ENCODE data around the gene MAP6.

MAP6 gene

GRCh38 chr11:75542088-75542438 is 126.8 kb downstream of the MAP6 start:
- no peak for DNase-seq (ENCODE audit: insufficient read length, low spot score)
- FAIRE-seq = no peak

GRCh38 chr11:75541193-75542087 is 127.4 kb downstream of the MAP6 start:
- no peak for FAIRE-seq
- no peak for DNase-seq (ENCODE audit: insufficient read length, low spot score)
- TF ChIP-seq CTCF (IDR thresholded peaks at IDR 0.05; ENCODE audit: insufficient read depth, missing control alignments) = no peak

More at GRCh38 chr11:75542088-75542438, 126.8 kb downstream of the MAP6 start:
- no peak for TF ChIP-seq CTCF (IDR thresholded peaks at IDR 0.05; ENCODE audit: insufficient read depth, missing control alignments)

GRCh38 chr11:75539459-75540334 is 129.1 kb downstream of the MAP6 start:
- no peak for TF ChIP-seq CTCF (IDR thresholded peaks at IDR 0.05; ENCODE audit: insufficient read depth, missing control alignments)
- FAIRE-seq (no peak), DNase-seq (ENCODE audit: insufficient read length, low spot score) (no peak)

- TF ChIP-seq CTCF (IDR thresholded peaks at IDR 0.05; ENCODE audit: insufficient read depth, missing control alignments) = no peak
- DNase-seq (ENCODE audit: insufficient read length, low spot score) = no peak
- FAIRE-seq = no peak
These were observed 130.5 kb downstream of the MAP6 start for GRCh38 chr11:75538150-75538942.

GRCh38 chr11:75537740-75538139 is 131.1 kb downstream of the MAP6 start:
- FAIRE-seq (no peak), DNase-seq (ENCODE audit: insufficient read length, low spot score) (no peak)
- no peak for TF ChIP-seq CTCF (IDR thresholded peaks at IDR 0.05; ENCODE audit: insufficient read depth, missing control alignments)
